HEK293T (cell line): ENCODE measurements around the gene PEX3.
A peak's percentile ranks its signal among the peaks of the same experiment; 100 is the strongest.

Source experiments
- CTCF ChIA-PET: fragments of 350-600 bp; formaldehyde crosslinking; extraction: SDS; loops from one replicate; lab custom pipeline; 2021; ENCODE audit warnings: antibody characterized with exemption, inconsistent platforms; lab: Yijun Ruan, JAX
- POLR2A ChIA-PET: fragments of 350-600 bp; formaldehyde crosslinking; extraction: SDS; loops from one replicate; lab custom pipeline; 2020; ENCODE audit warnings: antibody characterized with exemption, inconsistent platforms; lab: Yijun Ruan, JAX
- DNase-seq: peaks from one replicate; pipeline ENCODE4 v3.0.0; 2012; ENCODE audit warnings: mixed read lengths; ENCODE audit errors: extremely low spot score
- ARNT ChIP-seq: fragments of 450-650 bp; IDR thresholded peaks from 2 replicates; pipeline ENCODE4 v1.6.1; 2017; ENCODE audit warnings: mild to moderate bottlenecking
- BHLHE40 ChIP-seq: fragments of 450-650 bp; IDR thresholded peaks from 2 replicates; pipeline ENCODE4 v1.6.1; 2016; ENCODE audit warnings: mild to moderate bottlenecking, moderate library complexity, borderline replicate concordance
- CTBP1 ChIP-seq: fragments of 450-650 bp; IDR thresholded peaks from 2 replicates; pipeline ENCODE4 v1.6.1; 2016; ENCODE audit warnings: borderline replicate concordance
- ELF4 ChIP-seq: fragments of 450-650 bp; IDR thresholded peaks from 2 replicates; pipeline ENCODE4 v1.6.1; 2017; ENCODE audit warnings: antibody characterized with exemption
- FOXA1 ChIP-seq: fragments of 450-650 bp; IDR thresholded peaks from 2 replicates; pipeline ENCODE4 v1.6.1; 2016; ENCODE audit warnings: mild to moderate bottlenecking
- FOXK2 ChIP-seq: fragments of 450-650 bp; IDR thresholded peaks from 2 replicates; pipeline ENCODE4 v1.6.1; 2016; ENCODE audit warnings: mild to moderate bottlenecking
- FOXM1 ChIP-seq: fragments of 450-650 bp; IDR thresholded peaks from 2 replicates; pipeline ENCODE4 v1.6.1; 2017; ENCODE audit warnings: mild to moderate bottlenecking, borderline replicate concordance
- HDGF ChIP-seq: fragments of 450-650 bp; IDR thresholded peaks from 2 replicates; pipeline ENCODE4 v1.6.1; 2017; ENCODE audit warnings: antibody characterized with exemption, borderline replicate concordance
- L3MBTL2 ChIP-seq: fragments of 450-650 bp; conservative IDR thresholded peaks from 2 replicates; pipeline ENCODE4 v1.6.1; 2016; ENCODE audit warnings: mild to moderate bottlenecking
- LEF1 ChIP-seq: fragments of 450-650 bp; IDR thresholded peaks from 2 replicates; pipeline ENCODE4 v1.6.1; 2017; ENCODE audit warnings: mild to moderate bottlenecking, borderline replicate concordance
- NFRKB ChIP-seq: fragments of 450-650 bp; IDR thresholded peaks from 2 replicates; pipeline ENCODE4 v1.6.1; 2016; ENCODE audit warnings: mild to moderate bottlenecking, moderate library complexity
- PKNOX1 ChIP-seq: fragments of 450-650 bp; IDR thresholded peaks from 2 replicates; pipeline ENCODE4 v1.6.1; 2016
- SP1 ChIP-seq: fragments of 450-650 bp; IDR thresholded peaks from 2 replicates; pipeline ENCODE4 v1.6.1; 2017
- SUZ12 ChIP-seq: fragments of 450-650 bp; IDR thresholded peaks from 2 replicates; pipeline ENCODE4 v1.6.1; 2016; ENCODE audit warnings: mild to moderate bottlenecking
- TARDBP ChIP-seq: fragments of 450-650 bp; IDR thresholded peaks from 2 replicates; pipeline ENCODE4 v1.6.1; 2016
- ZNF384 ChIP-seq: fragments of 450-650 bp; IDR thresholded peaks from 2 replicates; pipeline ENCODE4 v1.6.1; 2016

The PEX3 gene

GRCh38 chr6:143450453-143451371 lies at the start of gene PEX3, which contains the start of gene ADAT2:
PEX3 (plus strand) TSS chr6:143450805; CDS start chr6:143451043, 238 bp downstream.
ADAT2 (minus strand) TSS chr6:143450695; CDS start chr6:143450658, 37 bp downstream.
- ChIA-PET POLR2A (interaction anchor here (0.6 to 1.2 kb wide), 12 partner anchors 8 to 954 kb away, joined by 3 to 6 read pairs (median 3); no protein-coding TSS in a partner anchor), CTCF (interaction anchor here (0.6 kb wide), 1 partner anchor 174 kb away, joined by 3 read pairs; no protein-coding TSS in a partner anchor)
- peak; percentile 94 for DNase-seq
- TF ChIP-seq ELF4 (peak; percentile 81), NFRKB (peak; percentile 89), FOXA1 (no peak), FOXK2 (no peak), FOXM1 (peak; percentile 84), PKNOX1 (peak; percentile 43), ARNT (peak; percentile 91), L3MBTL2 (peak; percentile 63; the same call in 1 of the 2 replicates), CTBP1 (peak; percentile 98), TARDBP (peak; percentile 11; the same call in 1 of the 2 replicates), SP1 (no peak)

- TF ChIP-seq TARDBP (no peak), SP1 (no peak), SUZ12 (no peak), FOXA1 (no peak), PKNOX1 (no peak), ZNF384 (no peak), FOXK2 (no peak), NFRKB (no peak), ARNT (no peak), FOXM1 (no peak), LEF1 (no peak), ELF4 (no peak), CTBP1 (no peak), BHLHE40 (no peak), HDGF (no peak), L3MBTL2 (no peak)
- ChIA-PET POLR2A (no interaction called here), CTCF (interaction anchor here (0.6 to 0.8 kb wide), 2 partner anchors 15 to 1836 kb away, joined by 4 read pairs; no protein-coding TSS in a partner anchor)
- DNase-seq: no peak
These were observed 49.5 kb upstream of the PEX3 start for GRCh38 chr6:143401068-143401446.

DNA sequence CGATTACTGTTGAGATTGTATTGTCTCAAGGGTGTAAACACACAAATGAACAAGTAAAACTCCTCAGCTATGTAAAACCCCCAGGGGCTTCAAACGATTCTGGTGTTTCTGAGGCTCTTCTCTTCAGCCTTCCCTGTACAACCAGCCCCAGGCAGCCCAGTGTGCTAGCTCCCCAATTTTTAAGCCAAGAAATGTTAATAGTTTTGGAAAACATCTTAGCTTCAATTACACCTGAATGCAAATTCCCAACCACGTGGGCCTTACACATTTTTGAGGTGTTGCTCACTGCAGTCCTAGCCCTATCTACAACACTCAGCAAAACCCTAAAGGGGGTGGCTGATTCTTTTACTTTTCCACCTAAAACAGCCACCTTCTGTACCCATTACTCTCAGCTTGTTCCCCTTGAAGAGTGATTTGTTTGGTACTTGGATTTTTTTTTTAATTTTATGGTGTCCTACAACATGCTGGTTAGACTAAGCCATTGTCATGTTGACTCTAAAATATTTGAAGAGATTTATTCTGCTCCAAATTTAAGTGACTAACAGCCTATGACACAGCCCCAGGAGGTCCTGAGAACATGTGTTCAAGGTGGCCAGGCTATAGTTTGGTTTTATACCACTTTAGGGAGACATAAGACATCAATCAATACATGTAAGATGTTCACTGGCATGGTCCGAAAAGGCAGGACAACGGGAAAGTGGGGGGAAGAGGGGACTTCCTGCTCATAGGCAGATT lies 48.8 kb upstream of the PEX3 start:
- no peak for TF ChIP-seq ELF4
- TF ChIP-seq ZNF384: no peak
- TF ChIP-seq PKNOX1: no peak
- no peak for TF ChIP-seq LEF1
- no peak for TF ChIP-seq FOXA1
- TF ChIP-seq CTBP1: no peak
- TF ChIP-seq ARNT: no peak
- CTCF ChIA-PET: interaction anchor here (0.8 kb wide), 1 partner anchor 15 kb away, joined by 4 read pairs; no protein-coding TSS in a partner anchor
- DNase-seq: no peak
- POLR2A ChIA-PET: no interaction called here

DNA sequence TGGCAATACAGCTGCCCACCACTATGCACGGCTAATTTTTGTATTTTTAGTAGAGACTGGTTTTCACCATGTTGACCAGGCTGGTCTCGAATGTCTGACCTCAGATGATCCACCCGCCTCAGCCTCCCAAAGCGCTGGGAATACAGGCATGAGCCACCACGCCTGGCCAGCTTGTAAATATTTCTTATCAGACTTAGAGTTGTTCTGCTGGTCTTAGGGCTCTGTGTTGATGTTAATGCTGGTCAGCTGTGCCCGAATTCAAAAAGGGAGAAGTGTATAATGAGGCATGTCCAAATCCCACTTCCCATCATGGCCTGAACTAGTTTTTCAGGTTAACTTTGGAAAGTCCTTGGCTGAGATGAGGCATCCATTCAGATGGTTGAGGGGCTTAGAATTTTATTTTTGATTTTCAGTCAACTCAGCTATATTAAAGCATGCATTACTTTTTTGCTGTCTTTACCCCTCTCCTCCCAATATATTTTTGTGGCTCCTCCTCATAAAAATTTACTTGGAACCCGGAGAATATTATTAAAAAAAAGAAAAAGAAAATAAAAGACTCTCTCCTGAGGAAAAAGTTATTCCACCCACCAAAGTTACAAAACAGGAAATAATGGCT lies 47.8 kb upstream of the PEX3 start:
- ChIA-PET CTCF (no interaction called here), POLR2A (no interaction called here)
- DNase-seq: no peak
- no peak for TF ChIP-seq FOXM1
- no peak for TF ChIP-seq SUZ12
- TF ChIP-seq ARNT: no peak
- TF ChIP-seq L3MBTL2: no peak
- TF ChIP-seq PKNOX1: no peak
- TF ChIP-seq FOXA1: no peak
- no peak for TF ChIP-seq CTBP1
- no peak for TF ChIP-seq ELF4
- TF ChIP-seq BHLHE40: no peak
- TF ChIP-seq FOXK2: no peak
- TF ChIP-seq HDGF: no peak
- no peak for TF ChIP-seq NFRKB
- no peak for TF ChIP-seq SP1
- TF ChIP-seq LEF1: no peak
- no peak for TF ChIP-seq ZNF384
